HG03066 (cell line): ENCODE measurements around the gene SLAMF6.
"Not testable (repeated sequence)": the region's sequence is repeated elsewhere in the genome, so short reads cannot be mapped to it uniquely, and the experiment has no call there.

Experiments used
- ATAC-seq: cut with Tn5 transposase; IDR thresholded peaks from one replicate; pipeline ENCODE4 v1.9.1; 2021; ENCODE audit warnings: low read depth; ENCODE audit not compliant: unreplicated experiment

SLAMF6 gene

GRCh38 chr1:160544647-160545046, 21.6 kb upstream of the SLAMF6 start:
- no peak for ATAC-seq

GRCh38 chr1:160542303-160542945, 19.4 kb upstream of the SLAMF6 start:
- ATAC-seq, result no peak

GRCh38 chr1:160541622-160542302, 18.7 kb upstream of the SLAMF6 start:
- no peak for ATAC-seq

GRCh38 chr1:160540859-160541233, 17.8 kb upstream of the SLAMF6 start:
- no peak for ATAC-seq

DNA sequence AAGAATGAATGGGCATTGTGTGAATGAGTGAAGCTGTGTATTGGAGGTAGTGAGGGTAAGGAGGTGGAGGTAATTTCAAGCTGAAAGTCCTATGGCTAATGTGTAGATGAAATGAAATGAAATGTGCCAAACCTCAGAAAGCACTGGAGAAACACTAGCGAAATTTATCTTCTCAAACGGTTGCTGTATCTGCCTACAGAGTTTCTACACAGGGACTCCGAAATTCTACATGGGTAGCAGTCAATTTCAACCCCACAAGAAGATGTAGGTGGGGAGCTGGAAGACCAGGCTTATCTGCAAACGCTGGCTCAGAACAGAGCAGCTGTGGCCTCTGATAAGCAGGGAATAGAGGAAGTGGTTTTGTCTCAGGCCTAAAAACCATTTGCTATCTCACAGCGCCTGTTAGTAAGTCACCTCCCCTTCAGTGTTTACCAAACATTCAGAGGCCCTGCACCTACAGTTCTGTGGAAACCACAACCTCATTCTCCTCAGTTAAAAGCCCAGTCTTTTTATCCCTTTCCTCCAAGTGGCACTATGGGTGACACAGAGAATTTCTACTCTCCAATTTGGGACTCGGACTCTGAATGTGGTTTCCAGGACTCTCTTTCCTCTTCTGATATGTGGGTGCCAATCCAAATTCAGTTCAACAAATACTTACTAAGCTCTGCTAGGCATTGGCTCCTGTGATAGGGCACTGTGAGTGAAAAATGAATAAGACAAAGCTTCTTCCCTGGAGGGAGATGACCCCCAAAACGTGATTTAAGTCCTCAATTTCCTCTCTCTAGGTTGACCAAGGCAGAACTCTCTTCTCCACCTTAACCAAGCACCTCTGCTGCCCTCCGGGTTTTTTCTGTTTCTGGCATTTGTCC, 17.2 kb upstream of the SLAMF6 start:
- peak; percentile 92 for ATAC-seq

DNA sequence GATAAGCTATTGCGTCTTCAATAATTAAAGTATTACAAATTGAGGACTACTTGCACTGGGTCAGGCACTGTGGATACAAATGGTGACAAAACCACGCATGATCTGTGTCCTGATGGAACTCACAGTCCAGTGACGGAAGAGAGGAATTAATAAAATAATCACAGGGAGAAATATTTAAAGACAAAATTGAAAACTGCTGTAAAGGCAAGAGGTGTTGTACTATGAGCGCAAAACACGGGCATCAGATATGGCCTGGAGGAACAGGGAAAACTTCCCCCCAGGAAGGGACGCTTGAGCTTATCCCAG, 16.6 kb upstream of the SLAMF6 start:
- no peak for ATAC-seq

GRCh38 chr1:160538985-160539651, 16.1 kb upstream of the SLAMF6 start:
- no peak for ATAC-seq

DNA sequence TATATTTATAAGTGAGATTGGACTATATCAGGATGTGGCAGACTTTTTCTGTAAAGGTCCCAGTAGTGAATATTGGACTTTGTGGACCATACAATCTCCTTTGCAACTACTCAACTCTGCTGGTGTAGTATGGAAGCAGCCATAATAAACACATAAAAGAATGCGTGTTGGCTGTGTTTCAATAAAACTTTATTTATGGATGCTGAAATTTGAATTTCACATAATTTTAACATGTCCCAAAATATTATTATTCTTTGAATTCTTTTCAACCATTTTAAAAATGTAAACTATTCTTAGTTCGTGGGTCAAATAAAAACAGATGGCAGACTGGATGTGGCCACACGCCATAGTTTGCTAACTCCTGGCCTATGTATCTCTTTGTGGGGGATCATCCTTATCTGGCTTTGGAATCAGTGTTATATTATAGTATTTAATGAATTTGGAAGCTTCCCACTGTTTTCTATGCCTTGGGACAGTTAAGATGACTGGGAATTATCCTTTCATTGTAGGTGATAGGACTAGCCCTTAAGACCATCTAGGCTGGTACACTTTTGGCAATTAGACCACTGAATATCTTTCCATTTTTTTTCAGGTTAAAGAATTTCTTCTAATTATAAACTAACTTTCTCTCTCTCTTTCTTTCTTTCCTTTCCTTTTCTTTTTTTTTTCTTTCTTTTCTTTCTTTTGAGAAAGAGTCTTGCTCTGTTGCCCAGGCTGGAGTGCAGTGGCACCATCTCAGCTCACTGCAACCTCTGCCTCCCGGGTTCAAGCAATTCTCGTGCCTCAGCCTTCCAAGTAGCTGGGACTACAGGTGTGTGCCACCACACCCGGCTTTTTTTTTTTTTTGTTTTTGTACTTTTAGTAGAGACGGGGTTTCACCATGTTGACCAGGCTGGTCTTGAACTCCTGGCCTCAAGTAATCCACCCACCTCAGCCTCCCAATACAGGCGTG, 14.9 kb upstream of the SLAMF6 start:
- no peak for ATAC-seq

DNA sequence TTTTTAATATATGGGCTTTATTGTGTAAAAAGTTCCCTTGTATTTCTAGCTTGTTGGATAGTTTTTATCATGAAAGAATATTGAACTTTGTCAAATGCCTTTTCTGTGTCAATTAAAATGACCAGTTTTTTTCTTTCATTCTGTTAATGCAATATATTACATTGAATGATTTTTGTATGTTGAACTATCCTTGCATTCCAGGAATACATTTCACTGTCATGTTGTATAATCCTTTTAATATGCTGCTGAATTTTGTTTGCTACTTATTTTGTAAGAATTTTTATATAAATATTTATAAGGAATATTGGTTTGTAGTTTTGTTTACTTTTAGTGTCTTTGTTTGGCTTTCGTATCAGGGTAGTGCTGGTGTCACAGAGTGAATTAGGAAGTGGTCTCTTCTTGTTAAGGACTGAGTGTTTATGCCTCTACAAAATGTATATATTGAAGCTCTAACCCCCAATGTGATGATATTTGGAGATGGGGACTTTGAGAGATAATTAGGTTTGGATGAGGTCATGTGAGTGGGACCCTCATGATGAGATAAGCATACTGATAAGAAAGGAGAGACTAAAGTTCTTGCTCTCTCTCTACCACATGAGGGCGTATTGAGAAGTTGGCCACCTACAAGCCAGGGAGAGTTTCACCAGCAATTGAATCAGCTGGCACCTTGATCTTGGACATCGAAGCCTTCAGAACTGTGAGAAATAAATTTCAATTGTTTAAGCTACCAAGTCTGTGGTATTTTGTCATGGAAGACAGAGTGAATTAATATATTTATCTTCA, 12.0 kb upstream of the SLAMF6 start:
- ATAC-seq, result no peak

- ATAC-seq, result not testable (repeated sequence)
Measured at GRCh38 chr1:160532557-160532813, 9.4 kb upstream of the SLAMF6 start.

GRCh38 chr1:160531809-160532556, 8.9 kb upstream of the SLAMF6 start:
- not testable (repeated sequence) for ATAC-seq

DNA sequence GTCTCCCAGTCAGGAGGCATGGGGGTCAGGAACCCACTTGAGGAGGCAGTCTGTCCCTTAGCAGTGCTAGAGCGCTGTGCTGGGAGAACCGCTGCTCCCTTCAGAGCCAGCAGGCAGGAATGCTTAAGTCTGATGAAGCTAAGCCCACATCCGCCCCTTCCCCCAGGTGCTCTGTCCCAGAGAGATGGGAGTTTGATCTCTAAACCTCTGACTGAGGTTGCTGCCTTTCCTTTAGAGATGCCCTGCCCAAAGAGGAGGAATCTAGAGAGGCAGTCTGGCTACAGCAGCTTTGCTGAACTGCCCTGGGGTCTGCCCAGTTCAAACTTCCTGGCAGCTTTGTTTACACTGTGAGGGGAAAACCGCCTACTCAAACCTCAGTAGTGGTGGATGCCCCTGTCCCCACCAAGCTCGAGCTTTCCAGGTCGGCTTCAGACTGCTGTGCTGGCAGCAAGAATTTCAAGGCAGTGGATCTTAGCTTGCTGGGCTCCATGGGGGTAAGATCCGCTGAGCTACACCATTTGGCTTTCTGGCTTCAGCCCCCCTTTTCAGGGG, 6.4 kb upstream of the SLAMF6 start:
- not testable (repeated sequence) for ATAC-seq

- ATAC-seq, result not testable (repeated sequence)
Measured at GRCh38 chr1:160523789-160524188, 734 bp upstream of the SLAMF6 start.

DNA sequence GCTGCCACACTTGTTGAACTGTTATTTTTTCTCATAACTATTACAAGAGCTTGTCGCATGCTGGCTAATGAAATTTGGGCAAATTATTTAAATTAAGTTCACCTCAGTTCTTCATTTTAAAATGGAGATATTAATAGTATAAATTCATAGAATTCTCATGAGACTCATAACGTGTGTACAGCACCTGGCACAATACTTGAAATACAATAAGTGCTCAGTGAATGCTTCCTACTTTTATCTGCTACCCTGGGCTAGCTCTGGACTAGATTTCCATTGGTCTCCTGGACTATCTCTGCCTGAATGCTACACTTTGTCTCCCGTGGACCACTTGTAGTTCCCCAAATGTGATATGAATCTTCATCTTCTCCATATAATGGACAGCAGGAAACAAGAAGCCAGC, 919 bp downstream of the SLAMF6 start:
- ATAC-seq, result no peak

GRCh38 chr1:160521554-160521953, 1.5 kb downstream of the SLAMF6 start:
- ATAC-seq, result no peak

- ATAC-seq, result peak; percentile 44
Measured at GRCh38 chr1:160520999-160521398, 2.1 kb downstream of the SLAMF6 start.

DNA sequence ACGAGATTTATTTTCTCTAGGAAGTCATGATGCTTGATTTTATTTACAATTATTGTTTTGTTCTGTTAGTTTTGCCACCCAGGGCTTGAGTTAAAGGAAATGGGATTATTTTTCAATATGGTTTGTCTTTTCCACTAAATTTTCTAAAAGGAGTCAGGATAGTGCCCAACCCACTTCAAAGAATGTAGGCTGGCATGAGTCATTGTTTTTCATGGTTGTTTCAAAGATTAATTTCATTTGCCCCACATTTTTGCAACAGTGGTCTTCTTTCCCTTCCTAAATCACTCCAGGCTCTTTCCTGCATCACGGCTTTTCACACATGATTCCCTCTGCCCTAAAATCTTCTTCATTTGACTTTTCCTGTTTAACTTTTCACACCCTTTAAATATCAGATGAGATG, 2.5 kb downstream of the SLAMF6 start:
- ATAC-seq, result no peak

DNA sequence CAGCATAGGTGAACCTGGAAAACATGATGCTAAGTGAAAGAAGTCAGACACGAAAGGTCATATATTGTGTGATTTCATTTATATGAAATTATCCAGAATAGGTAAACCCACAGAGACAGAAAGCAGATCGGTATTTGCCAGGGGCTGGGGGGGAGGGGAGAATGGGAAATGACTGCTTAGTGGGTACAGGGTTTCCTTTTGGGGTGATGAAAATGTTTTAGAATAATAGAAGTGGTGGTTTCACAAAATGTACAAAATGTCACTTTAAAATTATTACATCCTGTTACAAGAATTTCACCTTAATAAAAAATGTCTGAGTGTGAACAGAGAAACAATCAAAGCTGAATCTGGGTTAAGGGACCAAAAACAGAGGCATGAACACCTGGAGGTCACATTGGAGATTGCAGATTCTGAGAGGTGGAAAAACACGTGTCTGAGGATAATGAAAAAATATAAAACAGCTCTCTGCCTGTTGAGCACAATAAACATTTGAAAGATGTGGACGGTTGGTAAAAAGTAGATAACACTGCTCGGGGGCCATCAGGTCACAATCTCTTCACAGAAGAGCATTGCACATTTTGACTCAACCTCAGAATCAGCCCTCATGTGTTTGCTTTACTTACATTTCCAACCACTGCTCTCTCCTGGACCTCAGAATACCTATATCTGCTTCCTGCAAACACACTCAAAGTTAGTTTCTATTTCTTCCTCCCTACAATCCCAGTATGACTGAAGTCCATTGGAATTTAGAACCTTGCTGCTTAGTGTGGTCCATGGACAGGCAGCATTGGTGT, 3.2 kb downstream of the SLAMF6 start:
- no peak for ATAC-seq
